ENCODE measurements around the gene TMEM220. TPM values are rescaled to one million over a fixed set of nuclear protein-coding genes. Genes with fewer than 3 reads are reported as not detected.

The TMEM220 gene
- total and polyA plus RNA-seq, 2 experiments from 2014 or later: 3.1 to 7.8 TPM

GRCh38 chr17:10757647-10758046 lies 27.8 kb upstream of the TMEM220 start:
- H2AFZ ChIP-seq: no peak overlapping the region
- no peak overlapping the region for H3K27ac ChIP-seq (ENCODE audit: low read depth)
- Mint-ChIP-seq H3K9me3 (no peaks in the 10 kb centered on the region; the same call in 2 of the 3 replicates), H3K4me1 (peaks cover 42% of the 10 kb centered on the region), H3K4me3 (no peak overlapping the region), H3K36me3 (ENCODE audit: low read depth) (no peaks in the 10 kb centered on the region; the same call in 2 of the 3 replicates), H3K27me3 (ENCODE audit: insufficient read depth, low read depth, poor library complexity) (peaks cover 18% of the 10 kb centered on the region), H3K27ac (no peak overlapping the region)
- TF ChIP-seq STAT1 (IDR thresholded peaks at IDR 0.05; ENCODE audit: unreplicated experiment) (no peak), POLR2AphosphoS5 (IDR thresholded peaks at IDR 0.05; ENCODE audit: low read depth) (no peak), EZH2phosphoT487 (IDR thresholded peaks at IDR 0.05; ENCODE audit: unreplicated experiment) (no peak), REST (IDR thresholded peaks at IDR 0.05; ENCODE audit: unreplicated experiment) (no peak), CREB1 (CRISPR knock-in tag; IDR thresholded peaks at IDR 0.05; ENCODE audit: low read depth) (no peak), ZNF462 (CRISPR knock-in tag; IDR thresholded peaks at IDR 0.05) (no peak), CTCF (conservative IDR thresholded peaks at IDR 0.05; ENCODE audit: low read depth in 2 of 2) (no peak)
- no peaks in the 10 kb centered on the region for H3K9me2 ChIP-seq (ENCODE audit: insufficient read depth)
- H4K20me1 ChIP-seq (replicated peaks; ENCODE audit: insufficient read depth): no peaks in the 10 kb centered on the region
- no peak for DNase-seq (ENCODE audit: low spot score)
- no peaks in the 10 kb centered on the region for H3K79me2 ChIP-seq (replicated peaks; ENCODE audit: insufficient read depth)
- H3K4me2 ChIP-seq: no peak overlapping the region
- ATAC-seq: no peak
- no peaks in the 10 kb centered on the region for H3K36me3 ChIP-seq (ENCODE audit: insufficient read depth)
- no peaks in the 10 kb centered on the region for H3K27me3 ChIP-seq (ENCODE audit: insufficient read depth)
- H3F3A ChIP-seq (replicated peaks; ENCODE audit: low read depth): peaks cover 4% of the 10 kb centered on the region; the same call in 1 of the 2 replicates
- peaks cover 22% of the 10 kb centered on the region for H3K4me1 ChIP-seq (ENCODE audit: insufficient read depth)
- H3K4me3 ChIP-seq: no peak overlapping the region

Data from GM23338 (cell line).